NCI-H1092 treated with DMSO at 0.1 percent for 48 hours (cell line): ENCODE data around the gene TBC1D25.
"Not testable (repeated sequence)": the region's sequence is repeated elsewhere in the genome, so short reads cannot be mapped to it uniquely, and the experiment has no call there.

Experiments
- DNase-seq: peaks from one replicate; lab custom pipeline; 2025; lab: John Stamatoyannopoulos, UW

TBC1D25 gene

GRCh38 chrX:48515842-48516241 lies 23.7 kb upstream of the TBC1D25 start:
- DNase-seq, result no peak

GRCh38 chrX:48516285-48516684 lies 23.2 kb upstream of the TBC1D25 start:
- DNase-seq, result no peak

DNA sequence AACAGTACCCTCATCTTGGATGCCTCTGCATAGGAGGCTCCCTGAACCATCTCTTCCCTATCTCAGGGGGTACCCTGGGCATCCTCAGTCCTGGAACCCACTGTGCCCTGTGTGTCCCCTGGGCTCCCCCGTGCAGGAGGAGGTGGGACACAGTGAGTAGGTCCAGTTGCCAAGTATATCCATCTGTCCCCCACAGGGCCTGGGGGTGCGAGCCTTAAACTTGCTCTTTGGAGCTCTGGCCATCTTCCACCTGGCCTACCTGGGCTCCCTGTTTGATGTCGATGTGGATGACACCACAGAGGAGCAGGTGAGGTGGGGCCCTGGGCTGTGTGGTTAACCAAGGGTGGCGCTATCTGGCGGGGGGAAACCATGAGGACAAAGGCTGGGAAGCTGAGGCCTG lies 22.5 kb upstream of the TBC1D25 start:
- no peak for DNase-seq

DNA sequence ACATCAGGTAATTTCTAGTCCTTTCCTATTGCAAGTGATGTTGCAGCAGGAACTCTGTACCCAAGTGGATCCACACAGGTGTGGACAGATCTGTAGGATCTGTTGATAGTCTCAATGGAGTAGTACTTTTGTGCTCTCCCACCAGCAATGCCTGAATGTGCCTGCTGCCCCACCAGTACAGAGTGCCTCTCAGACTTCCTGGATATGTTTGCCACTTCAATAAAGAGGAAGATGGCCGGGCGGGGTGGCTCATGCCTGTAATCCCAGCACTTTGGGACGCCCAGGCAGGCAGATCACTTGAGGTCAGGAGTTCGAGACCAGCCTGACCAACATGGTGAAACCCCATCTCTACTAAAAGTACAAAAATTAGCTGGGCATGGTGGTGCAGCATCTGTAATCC lies 20.0 kb upstream of the TBC1D25 start:
- not testable (repeated sequence) for DNase-seq

DNA sequence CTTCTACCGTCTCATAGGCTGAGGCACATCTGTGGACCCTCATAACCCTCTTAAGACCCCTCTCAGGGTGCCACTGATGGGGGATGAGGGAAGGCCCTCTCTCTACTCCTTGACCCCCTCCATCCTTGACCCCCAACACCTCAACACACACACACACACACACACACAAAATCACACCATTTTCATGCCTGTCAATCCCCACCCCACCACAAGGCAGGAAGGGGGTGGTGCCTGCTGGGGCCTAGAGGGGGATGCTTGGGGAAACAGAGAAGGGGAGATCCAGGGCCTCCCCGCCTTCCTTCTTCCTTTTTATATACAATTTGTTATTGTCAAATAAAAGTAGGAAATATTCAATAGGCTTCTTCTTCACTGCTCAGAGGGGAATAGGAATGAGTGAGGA lies 19.1 kb upstream of the TBC1D25 start:
- DNase-seq, result no peak

- DNase-seq, result peak; percentile 40
Measured at GRCh38 chrX:48520976-48521352, 18.6 kb upstream of the TBC1D25 start.

DNA sequence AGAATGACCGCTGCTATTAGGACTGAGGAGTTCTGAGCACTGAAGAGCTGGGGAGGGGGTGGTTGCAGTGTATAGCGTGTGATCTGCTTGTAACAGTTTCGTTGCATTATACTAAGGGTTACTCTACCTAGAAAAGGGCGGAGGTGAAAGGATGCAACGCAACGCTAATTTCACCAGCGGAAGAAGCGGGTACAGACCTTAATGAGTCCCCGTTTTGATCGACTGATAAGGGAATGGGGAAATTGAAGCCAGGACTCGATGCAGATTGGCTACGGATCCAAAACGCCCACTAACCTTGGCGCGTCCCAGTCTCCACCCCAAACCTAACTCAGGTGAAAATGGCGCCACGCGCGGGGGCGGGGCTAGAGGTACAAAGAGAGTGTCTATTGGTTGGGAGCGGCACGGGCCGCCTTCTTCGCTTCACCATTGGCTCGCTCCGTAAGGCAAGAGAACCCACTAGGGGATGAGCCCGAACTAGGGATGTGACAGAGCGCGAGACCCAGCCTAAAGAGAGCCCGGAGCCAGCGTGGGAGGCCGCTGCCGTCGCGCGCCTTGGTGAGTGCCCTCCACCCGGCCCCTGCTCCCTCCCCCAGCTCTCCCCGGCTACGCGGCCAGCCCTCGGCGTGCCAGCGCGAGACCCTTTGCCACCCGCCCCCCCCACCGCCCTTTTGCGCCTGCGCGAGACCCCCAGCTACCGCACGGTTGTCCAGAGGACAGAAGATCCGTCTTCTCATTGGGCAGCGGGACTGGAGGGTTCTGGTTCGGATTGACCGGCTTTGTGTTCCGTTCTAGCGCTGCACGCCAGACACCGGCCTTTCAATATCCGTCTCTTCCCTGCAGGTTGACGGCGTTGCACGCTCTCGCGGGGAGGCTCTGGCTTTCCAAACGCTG lies 17.9 kb upstream of the TBC1D25 start, which contains the start of gene EBP:
Gene EBP, plus strand, starts transcription at position 456 of the 891 bp plus-strand sequence. CDS start 1,964 bp downstream, outside the sequence.
- peak; percentile 98 for DNase-seq

DNA sequence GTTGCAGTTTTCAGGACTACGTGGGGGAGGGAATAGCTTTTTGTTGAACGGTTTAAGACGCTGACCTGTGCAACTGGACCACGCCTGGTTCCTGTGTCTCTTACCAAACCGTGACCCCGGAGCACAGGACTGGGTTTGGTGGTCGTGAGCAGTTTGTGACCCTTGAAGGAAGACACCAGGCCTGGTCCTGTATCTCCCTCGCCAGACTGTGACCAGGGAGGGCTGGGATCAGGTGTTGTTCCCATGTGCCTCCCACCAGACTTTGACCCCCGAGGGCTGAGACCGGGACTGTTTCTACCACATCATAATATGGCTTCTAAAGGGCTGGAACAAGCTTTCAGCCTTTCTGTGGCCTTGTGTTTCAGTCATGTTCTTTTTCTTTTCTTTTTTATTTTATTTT lies 17.2 kb upstream of the TBC1D25 start:
- DNase-seq, result no peak

GRCh38 chrX:48523682-48524081 lies 15.8 kb upstream of the TBC1D25 start:
- DNase-seq, result no peak

GRCh38 chrX:48525853-48526252 lies 13.7 kb upstream of the TBC1D25 start:
- DNase-seq, result not testable (repeated sequence)

DNA sequence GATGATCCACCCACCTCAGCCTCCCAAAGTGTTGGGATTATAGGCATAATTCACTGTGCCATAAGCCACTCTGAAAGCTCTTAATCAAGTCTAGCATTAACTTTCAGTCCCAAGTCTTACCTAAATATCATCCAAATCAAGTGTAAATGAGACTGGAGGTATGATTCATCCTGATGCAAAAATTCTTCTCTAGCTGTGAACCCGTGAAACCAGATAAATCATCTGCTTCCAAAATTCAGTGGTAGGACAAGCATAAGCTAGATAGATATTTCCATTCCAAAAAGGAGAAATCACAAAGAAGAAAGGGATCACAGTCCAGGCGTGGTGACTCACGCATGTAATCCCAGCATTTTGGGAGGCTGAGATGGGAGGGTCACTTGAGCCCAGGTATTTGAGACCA lies 8.8 kb upstream of the TBC1D25 start:
- no peak for DNase-seq

GRCh38 chrX:48531358-48531959 lies 8.1 kb upstream of the TBC1D25 start:
- no peak for DNase-seq

DNA sequence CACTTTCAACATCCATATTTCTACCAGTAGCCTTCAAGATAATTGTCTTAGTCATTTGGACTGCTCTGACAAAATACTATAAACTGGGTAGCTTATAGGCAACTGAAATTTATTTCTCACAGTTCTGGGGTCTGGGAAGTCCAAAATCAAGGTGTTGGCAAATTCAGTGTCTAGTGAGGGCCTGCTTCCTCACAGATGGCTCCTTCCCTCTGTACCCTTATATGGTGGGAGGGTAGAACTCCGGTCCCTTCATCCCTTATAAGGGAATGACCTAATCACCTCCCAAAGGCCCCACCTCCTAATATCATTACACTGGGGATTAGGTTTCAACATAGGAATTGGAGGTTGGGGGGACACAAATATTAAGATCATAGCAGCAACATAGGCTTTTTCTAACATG lies 7.4 kb upstream of the TBC1D25 start:
- no peak for DNase-seq

GRCh38 chrX:48533165-48533564 lies 6.3 kb upstream of the TBC1D25 start:
- no peak for DNase-seq

- DNase-seq, result no peak
Measured at GRCh38 chrX:48538641-48539344, 721 bp upstream of the TBC1D25 start.

GRCh38 chrX:48540028-48540375 lies 488 bp downstream of the TBC1D25 start:
- peak; percentile 77 for DNase-seq

- DNase-seq, result no peak
Measured at GRCh38 chrX:48540480-48540879, 966 bp downstream of the TBC1D25 start.

DNA sequence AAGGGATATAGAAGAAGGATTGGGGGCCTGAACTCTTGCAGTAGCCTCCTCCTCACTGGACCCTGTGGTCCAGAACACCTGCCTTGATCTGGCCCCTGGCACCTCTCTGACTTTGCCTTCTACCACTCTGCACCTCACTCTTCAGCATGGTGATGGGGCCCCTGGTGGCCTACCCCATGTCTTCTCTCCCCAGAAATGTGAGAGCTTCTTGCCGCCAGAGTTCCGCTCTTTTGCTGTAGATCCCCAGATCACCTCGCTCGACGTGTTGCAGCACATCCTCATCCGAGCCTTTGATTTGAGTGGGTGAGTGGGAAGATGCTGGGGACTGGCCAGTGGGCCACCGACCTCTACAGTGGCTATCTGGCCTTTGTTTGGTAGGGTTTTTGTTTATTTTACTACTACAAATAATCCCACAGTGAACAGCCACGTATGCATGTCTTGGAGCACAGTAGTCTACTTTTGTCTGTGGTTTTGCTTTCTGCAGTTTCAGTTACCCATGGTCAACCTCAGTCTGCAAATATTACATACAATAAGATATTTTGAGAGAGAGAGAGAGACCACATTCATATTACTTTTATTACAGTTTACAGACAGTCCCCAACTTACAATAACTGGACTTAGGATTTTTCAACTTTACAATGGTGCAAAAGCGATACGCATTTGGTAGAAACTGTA lies 1.8 kb downstream of the TBC1D25 start:
- no peak for DNase-seq

DNA sequence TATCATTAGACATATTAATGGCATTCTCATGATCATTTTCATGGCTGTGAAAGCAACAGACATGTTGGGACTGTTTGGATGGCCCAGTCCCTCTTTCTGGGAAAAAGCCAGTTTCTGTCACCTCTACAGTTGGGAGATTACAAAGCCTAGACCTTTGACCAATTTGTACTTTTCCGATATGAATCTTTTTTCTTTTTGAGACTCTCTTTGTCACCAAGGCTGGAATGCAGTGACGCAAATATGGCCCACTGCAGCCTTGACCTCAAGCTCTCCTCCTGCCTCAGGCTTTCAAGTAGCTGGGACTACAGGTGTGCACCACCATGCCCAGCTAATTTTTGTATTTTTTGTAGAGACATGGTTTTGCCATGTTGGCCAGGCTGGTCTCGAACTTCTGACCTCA lies 9.4 kb downstream of the TBC1D25 start:
- DNase-seq, result no peak

- DNase-seq, result not testable (repeated sequence)
Measured at GRCh38 chrX:48555731-48556325, 16.3 kb downstream of the TBC1D25 start.

GRCh38 chrX:48558271-48558670 lies 18.8 kb downstream of the TBC1D25 start:
- DNase-seq, result no peak

GRCh38 chrX:48559636-48560035 lies 20.1 kb downstream of the TBC1D25 start:
- no peak for DNase-seq
